NCI-H510A treated with DMSO at 0.1 percent for 48 hours (cell line): Measurements from ENCODE around the gene SLC26A4.

Source experiments
- DNase-seq: peaks from one replicate; lab custom pipeline; 2025; lab: John Stamatoyannopoulos, UW

The SLC26A4 gene

GRCh38 chr7:107697321-107698049 lies 36.9 kb downstream of the SLC26A4 start:
- DNase-seq: no peak

- no peak for DNase-seq
Measured at GRCh38 chr7:107700570-107700969, 39.9 kb downstream of the SLC26A4 start.

GRCh38 chr7:107701191-107701590 lies 40.6 kb downstream of the SLC26A4 start:
- no peak for DNase-seq

GRCh38 chr7:107703219-107703618 lies 42.6 kb downstream of the SLC26A4 start:
- no peak for DNase-seq

DNA sequence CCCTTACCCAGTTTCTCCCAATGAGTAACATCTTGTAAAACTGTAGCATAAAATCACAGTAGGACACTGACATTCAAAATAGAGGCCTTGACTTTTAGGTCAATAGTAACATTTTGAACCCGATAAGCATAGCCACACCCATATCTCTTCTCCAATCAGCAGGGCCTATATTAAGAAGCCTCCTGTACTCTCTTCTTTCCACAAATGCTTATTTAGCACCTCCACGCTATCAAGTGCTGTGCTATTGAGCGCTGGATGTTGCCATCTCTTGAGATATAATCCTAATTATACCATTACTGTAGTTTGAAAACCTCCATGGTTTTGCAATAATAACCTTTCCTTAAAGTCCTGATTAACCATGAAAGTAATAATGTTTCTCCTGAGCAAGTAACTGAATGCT lies 43.2 kb downstream of the SLC26A4 start:
- no peak for DNase-seq

- DNase-seq: no peak
Measured at GRCh38 chr7:107708956-107709355, 48.3 kb downstream of the SLC26A4 start.

GRCh38 chr7:107711301-107711700 lies 50.7 kb downstream of the SLC26A4 start:
- no peak for DNase-seq

DNA sequence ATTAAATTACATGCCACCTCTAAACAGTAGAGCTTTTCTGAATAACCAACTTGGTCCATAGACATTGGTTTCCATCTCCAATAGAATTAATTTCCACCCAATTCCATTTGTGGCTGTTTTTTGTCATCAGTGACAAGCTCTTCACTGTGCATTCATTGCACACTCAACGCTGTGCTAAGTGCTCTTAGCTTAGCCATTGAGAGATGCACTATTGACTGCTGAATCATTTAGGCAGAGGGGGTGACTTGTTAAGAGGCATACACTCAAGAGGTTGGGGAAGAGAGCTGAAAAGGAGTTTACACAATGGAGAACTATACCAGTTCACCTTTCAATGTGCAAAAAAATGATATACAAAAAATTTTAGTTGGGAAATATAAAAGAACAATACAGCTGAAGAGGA lies 51.4 kb downstream of the SLC26A4 start:
- peak; percentile 41 for DNase-seq

DNA sequence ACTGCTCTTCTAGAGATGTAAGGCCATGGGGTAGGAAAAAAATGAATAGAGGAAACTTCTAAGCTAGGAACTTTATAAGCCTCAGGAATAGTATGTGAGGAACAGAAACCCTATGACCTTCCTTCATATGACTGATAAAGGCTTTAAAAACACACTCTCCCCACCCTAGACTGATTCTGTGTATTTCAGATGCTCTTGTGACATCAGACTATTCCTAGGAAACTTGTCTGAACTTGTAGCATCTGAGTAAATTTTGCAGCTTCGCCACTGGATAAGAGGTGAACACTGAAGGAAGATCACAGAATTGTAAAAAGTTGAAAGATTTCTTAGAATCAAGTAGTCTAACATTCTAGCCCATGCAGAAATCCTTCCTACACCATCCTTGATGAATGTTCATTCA lies 52.3 kb downstream of the SLC26A4 start:
- DNase-seq: no peak

DNA sequence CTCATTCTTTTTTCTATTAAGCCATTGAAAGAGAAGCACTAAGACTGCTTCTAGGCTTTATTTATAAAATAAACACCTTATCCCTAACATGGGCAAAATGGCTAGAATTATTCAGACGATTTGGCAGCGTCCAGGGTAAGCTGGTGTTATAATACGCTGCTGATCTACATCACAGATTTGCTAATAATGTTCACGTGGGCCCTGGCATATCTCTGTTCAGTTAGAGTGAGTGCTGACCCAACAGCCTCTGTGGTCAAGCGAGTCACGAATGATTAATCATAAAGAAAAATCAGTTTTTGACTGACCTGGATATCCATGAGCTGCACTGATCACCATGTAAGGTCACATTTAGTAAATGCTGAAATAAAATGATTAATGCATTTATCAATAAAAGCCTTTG lies 54.9 kb downstream of the SLC26A4 start:
- DNase-seq: no peak

DNA sequence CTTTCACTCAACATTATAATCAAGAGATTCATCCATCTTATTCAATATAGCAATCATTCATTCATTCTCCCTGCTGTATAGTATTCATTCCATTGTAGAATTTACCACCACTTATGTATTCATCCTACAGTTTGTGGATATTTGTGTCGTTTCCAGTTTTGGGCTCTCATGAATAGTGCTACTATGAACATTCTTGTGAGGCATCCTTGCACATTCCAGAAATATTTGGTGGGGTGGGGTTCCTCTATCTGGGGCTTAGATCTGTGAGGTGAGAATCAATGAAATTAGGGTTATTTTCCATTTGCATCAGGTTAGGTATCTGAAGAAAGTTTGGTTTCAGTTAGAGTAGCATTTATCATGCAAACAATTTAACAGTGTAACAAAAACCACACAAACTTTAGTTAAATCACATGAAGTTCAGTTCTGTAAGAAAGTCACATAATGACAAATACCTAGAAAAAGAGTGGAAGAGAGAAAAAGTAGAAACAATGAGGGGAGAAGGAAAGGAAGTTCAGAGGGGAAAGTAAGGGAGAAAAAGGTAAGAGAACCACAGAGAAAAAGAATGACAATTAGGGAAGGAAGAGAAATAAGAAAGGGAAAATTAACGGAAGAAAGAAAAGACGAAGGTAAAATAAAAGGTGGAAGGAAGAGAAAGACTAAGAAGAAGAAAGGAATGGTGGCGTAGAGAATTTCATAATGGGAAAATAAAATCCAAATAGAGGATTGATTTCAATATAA lies 58.0 kb downstream of the SLC26A4 start:
- DNase-seq: no peak

DNA sequence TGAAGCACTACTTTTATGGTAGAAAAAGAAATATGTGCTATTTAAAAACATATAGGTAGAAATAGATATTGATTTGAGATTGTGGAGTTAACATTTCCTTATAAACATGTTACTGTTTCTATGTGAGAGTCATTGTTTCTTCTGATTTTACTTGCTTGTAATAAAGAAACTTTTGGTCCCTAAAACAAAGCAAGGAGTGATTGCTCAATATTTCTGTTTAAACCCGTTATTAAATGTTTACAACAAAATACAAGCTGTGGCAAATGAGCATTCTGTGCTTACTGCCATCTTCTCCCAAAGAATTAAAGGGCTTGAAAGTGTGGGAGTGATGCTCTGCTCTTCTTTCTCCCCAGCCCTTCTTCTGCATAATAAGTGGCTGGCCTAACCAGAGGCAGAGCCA lies 60.7 kb downstream of the SLC26A4 start:
- no peak for DNase-seq

- DNase-seq: no peak
Measured at GRCh38 chr7:107723255-107723654, 62.6 kb downstream of the SLC26A4 start.

DNA sequence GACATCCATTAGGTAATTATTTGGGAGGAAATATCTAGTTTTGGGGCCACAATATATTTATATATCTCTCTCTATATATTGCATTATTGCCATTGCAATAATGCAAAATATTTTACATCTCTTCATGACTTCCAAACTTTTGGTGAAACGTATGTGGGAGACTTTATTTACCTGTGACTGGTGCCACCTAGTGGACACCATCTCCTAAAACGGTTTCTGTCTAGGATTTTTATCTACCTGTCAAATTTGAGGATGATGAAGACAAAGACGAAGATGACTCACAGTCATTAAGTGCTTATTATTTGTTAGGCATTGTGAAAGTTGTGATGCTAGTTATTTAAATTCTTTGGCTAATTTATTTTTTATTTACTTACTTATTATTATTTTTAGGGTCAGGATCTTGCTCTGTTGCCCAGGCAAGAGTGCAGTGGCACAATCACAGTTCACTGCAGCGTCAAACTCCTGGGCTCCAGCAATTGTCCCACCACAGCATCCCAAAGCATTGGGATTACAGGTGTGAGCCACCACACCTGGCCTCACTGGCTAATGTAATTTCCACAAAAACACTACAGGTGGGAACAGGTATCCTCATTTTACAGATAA lies 64.6 kb downstream of the SLC26A4 start:
- DNase-seq: peak; percentile 3

DNA sequence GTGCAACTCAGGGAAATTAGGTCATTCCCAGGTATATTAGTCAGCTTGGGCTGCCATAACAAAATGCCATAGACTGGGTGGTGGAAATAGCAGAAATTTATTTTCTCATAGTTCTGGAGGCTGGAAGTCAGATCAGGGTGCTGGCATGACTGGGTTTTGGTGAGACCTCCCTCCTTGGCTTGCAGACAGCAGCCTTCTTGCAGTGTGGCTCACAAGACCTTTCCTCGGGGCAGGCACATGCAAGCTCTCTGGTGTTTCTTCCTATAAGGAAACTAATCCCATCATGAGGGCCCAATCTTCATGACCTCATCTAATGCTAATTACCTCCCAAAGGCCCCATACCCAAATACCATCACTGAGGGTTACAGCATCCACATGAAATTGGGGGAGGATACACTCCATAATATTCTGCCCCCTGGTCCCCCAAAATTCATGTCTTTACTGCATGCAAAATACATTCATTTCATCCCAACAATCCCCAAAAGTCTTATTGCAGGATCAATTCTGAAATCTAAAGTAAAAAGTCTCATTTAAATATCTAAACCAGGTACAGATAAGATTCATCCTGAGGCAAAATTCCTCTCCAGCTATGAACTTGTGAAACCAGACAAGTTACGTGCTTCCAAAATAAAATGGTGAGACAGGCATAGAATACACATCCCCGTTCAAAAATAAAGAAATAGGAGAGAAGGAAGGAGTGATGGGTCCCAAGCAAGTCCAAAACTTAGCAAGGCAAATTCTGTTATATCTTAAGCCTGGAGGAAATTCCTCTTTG lies 65.9 kb downstream of the SLC26A4 start:
- DNase-seq: no peak

DNA sequence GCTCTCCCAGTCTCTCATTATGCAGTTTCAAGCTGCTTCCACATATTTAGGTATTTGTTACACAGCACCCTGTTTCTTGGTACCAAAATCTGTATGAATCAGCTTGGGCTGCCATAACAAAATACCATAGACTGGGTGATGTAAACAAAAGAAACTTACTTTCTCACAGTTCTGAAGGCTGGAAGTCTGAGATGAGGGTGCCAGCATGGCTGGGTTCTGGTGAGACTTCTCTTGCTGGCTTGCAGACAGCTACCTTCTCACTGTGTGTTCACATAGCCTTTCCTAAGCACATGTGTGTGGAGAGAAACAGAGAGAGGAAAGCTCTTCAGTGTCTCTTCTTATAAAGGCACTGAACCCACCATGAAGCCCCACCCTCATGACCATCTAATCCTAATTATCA lies 67.6 kb downstream of the SLC26A4 start:
- DNase-seq: no peak

DNA sequence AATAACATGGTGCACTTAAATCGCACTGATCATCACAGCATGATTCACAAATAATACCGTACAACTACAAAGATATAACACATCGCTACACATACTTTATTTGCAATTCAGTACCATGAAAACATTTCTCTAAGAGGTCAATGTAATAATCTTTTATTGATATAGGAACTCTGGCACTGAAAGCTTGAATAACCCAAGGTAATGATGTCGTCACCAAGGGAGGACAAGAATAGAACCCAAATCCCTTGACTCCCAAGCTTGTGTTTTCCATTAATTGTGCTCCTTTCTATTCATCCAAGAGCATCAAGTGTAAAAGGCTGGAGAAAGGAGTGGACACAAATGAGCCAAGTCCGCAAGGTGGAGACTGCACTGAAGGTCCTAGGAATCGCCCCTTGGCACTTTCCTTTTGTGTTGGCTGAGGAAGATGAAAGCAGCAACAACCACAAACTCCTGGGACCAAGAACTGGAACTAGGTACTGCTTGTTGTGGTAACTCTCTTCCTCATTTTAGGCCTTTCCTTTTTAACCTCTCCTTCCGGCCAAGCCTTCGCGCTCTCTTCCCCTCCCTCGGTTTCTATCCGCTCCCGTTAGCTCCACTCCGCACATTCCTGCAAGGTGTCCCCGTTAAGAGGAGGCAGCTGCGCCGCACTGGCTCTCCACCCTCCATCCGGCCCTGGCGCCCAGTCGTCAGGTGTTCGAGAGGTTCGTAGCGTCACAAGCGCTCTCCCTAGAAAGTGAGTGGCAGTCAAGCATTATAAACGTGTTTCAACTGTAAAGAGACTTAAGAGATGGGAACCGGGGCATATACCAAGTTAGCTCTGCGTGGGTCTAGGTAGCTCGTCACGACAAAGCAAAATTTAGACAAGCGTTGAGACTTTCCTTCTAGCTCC lies 82.3 kb downstream of the SLC26A4 start:
- peak; percentile 80 for DNase-seq

DNA sequence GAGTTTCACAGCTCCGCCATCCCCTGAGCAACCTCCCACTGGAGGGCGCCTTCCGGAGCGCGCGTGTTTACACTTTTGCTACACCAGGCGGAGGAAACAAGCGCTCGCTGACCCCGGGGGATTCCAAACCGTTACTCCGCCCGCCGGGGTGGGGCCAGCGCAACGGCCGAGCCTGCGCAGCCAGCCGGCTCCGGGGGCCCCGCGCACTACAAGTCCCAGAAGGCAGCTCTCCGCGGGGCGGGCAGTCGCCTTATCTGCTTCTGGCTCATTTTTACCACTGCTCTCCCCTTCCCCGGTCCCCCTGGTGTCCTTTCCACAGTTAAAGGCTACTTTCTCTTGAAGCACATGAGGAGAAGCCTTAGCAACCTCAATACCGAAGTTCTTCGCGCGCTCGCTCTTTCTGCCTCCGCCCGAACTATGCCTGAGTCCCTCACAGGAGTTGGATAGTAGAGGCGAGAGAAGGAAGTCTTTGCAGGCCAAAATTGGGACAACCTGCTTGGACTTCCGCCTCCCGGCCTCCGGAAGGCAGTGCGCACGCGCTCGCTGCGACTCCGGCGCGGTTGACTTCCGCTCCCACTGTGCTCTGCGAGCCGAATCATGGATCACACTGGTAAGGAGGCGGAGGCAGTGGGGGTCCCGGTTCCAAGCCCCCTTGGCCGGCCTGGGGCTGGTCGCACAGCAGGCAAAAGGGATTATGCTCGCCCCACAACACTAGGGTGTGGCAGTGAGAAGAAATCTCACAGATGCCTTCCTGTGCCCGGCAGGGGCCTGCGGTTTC lies 83.1 kb downstream of the SLC26A4 start, which contains the start of gene CBLL1:
Gene CBLL1, plus strand, starts transcription at position 576 of the 778 bp plus-strand sequence. Its CDS starts 22 bp downstream, at position 598.
- peak; percentile 80 for DNase-seq

DNA sequence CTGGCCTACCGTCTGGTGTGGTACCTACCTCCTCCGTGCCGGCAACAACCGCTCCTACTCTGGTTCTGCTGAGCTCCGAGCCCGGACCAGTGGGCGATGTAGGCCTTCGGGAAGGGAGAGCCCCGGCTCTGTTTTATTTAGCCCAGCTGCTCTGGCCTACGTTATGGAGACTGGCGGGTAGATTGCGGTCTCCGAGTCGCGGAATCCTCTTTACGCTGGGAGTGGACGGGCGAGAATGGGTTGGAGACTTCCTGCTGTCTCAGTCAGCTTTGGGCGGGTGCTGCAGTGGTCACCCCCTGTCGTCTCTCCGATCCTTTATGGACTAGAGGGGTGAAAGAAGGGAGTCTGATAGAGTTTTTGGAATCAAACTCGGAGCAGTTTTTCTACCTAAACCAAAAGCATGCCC lies 83.7 kb downstream of the SLC26A4 start:
- DNase-seq: no peak

GRCh38 chr7:107746006-107746405 lies 85.4 kb downstream of the SLC26A4 start:
- no peak for DNase-seq
